Mesangial cell (primary cell): ENCODE data around the gene RABL2A. TPM values are rescaled to one million over a fixed set of nuclear protein-coding genes. Genes with fewer than 3 reads are reported as not detected.

ENCODE experiments used
- total RNA-seq: library from RNA; depleted of rRNA; stranded (reverse); fragments of >200 nt; gene quantifications from 2 replicates; pipeline ENCODE4 v1.2.3, GENCODE V29; 2015

RABL2A gene
- total RNA-seq = 3.1 and 12.3 TPM in 2 replicates

GRCh38 chr2:113626616-113627330 is at the start of gene RABL2A:
TSS of gene RABL2A (plus strand) at chr2:113627266. CDS start at chr2:113628607, 1,341 bp downstream.

Other genes starting within 250 kb of the RABL2A start
- 7.3 and 8.2 TPM in 2 replicates for gene ZNG1B, start 189.6 kb upstream of the RABL2A start, total RNA-seq
- not detected in 2 replicates for gene FOXD4L1, start 128.6 kb upstream of the RABL2A start, total RNA-seq
- 49.4 and 134 TPM in 2 replicates for gene SLC35F5, start 129.4 kb downstream of the RABL2A start, total RNA-seq